ENCODE data around the gene DTX4.

DNA sequence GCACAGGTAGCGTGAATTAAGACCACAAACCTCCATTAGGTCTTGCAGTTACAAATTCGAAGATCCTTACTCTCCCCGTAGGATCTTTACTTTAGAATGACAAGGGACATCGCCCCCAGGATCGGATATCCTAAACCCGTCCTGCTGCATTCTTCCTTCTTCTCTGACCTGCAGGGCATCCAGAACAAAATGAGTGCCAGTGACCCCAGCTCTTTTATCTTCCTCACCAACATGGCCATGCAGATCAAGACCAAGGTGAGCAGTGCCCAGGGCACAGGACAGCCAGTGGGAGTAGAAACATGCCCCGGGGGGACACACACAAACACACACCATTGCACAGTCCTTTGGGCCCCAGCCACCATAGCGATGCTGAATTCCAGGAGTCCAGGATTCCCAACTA is 83.3 kb downstream of the DTX4 start:
- TF ChIP-seq, protein P1, sequence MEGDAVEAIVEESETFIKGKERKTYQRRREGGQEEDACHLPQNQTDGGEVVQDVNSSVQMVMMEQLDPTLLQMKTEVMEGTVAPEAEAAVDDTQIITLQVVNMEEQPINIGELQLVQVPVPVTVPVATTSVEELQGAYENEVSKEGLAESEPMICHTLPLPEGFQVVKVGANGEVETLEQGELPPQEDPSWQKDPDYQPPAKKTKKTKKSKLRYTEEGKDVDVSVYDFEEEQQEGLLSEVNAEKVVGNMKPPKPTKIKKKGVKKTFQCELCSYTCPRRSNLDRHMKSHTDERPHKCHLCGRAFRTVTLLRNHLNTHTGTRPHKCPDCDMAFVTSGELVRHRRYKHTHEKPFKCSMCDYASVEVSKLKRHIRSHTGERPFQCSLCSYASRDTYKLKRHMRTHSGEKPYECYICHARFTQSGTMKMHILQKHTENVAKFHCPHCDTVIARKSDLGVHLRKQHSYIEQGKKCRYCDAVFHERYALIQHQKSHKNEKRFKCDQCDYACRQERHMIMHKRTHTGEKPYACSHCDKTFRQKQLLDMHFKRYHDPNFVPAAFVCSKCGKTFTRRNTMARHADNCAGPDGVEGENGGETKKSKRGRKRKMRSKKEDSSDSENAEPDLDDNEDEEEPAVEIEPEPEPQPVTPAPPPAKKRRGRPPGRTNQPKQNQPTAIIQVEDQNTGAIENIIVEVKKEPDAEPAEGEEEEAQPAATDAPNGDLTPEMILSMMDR (conservative IDR thresholded peaks at IDR 0.05 in 1 of 2, IDR thresholded peaks at IDR 0.05 in 1 of 2; ENCODE audit: extremely low read depth in 1 of 2, insufficient read depth in 1 of 2, low read depth in 1 of 2, low read length in 2 of 2), result no peak
- no peak for TF ChIP-seq EZH2 (IDR thresholded peaks at IDR 0.05; ENCODE audit: borderline replicate concordance, low read length)
